ENCODE data around the gene SDC3. TPM values are rescaled to one million over a fixed set of nuclear protein-coding genes. Genes with fewer than 3 reads are reported as not detected.

The SDC3 gene
- total RNA-seq, 4 donors from 2014 or later: 4.3 to 23.5 (median 14.5) TPM

DNA sequence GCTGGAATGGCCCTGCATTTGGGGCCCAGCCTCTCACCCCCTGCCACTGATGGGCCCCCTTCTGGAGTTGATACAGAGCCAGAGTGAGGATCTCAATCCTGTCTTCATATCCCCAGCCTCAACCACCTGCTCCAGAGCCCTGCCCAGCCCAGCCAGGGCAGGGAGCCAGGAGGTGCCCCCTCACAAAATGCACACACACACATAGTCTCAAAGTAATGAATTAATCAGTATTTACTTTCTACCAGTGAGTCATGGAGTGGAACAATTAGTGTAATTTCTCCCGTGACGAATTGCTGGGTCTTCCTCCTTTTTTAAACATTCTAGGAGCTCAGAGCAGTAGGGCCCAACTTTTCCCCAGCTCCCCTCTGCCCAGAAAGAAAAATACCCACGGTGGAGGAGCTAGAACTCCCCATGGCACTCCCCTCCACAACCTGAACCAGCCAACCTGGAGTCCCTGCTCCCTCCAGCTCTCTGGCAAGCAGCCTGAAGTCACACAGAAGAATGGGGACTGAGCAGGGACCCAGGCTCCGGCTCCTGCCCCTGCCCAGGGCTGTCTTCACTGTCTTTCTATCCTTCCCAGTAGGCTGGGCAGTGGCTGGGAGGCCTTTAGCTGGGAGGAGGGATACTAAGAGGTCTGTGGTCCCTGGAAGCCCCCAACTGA lies 29.3 kb downstream of the SDC3 start:
- intact Hi-C loops (cut with DNase I; ENCODE audit: low total_unique reads): no loop called here
- 52 to 53% methylated on average over 4 of the region's 4 CpGs for WGBS, 2 donors
- no peak overlapping the region for H3K4me3 ChIP-seq (ENCODE audit: low read depth, poor library complexity, severe bottlenecking)
- TF ChIP-seq, protein P1, sequence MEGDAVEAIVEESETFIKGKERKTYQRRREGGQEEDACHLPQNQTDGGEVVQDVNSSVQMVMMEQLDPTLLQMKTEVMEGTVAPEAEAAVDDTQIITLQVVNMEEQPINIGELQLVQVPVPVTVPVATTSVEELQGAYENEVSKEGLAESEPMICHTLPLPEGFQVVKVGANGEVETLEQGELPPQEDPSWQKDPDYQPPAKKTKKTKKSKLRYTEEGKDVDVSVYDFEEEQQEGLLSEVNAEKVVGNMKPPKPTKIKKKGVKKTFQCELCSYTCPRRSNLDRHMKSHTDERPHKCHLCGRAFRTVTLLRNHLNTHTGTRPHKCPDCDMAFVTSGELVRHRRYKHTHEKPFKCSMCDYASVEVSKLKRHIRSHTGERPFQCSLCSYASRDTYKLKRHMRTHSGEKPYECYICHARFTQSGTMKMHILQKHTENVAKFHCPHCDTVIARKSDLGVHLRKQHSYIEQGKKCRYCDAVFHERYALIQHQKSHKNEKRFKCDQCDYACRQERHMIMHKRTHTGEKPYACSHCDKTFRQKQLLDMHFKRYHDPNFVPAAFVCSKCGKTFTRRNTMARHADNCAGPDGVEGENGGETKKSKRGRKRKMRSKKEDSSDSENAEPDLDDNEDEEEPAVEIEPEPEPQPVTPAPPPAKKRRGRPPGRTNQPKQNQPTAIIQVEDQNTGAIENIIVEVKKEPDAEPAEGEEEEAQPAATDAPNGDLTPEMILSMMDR (IDR thresholded peaks at IDR 0.05): no peak
- no peak for TF ChIP-seq POLR2A (IDR thresholded peaks at IDR 0.05)
- no peak for DNase-seq (ENCODE audit: low spot score in 2 of 2)

DNA sequence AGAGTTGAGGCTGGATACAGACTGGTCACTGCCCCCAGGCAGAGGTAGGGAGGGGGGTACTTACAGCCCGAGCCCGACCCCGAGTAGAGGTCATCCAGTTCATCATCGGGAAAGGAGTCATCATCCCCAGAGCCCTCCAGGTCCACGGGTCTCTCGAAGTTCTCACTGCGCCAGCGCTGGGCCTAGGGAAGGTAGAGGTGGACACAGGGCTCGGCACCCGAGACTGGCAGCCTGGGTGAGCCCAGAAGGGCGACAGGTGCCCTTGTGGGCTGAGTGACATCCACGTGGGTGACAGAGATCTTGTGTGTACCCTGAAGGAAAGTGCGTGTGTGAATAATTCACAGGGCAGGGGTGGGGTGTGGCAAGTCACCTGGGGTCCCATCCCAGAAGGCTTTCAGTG lies 30.0 kb downstream of the SDC3 start:
- WGBS, 2 donors: 90 to 94% methylated on average over 9 to 13 of the region's 13 CpGs
- no peak overlapping the region for H3K4me3 ChIP-seq (ENCODE audit: low read depth, poor library complexity, severe bottlenecking)
- intact Hi-C loops (cut with DNase I; ENCODE audit: low total_unique reads): no loop called here
- no peak for DNase-seq (ENCODE audit: low spot score in 2 of 2)
- no peak for TF ChIP-seq POLR2A (IDR thresholded peaks at IDR 0.05)
- TF ChIP-seq, protein P1 (IDR thresholded peaks at IDR 0.05): no peak

DNA sequence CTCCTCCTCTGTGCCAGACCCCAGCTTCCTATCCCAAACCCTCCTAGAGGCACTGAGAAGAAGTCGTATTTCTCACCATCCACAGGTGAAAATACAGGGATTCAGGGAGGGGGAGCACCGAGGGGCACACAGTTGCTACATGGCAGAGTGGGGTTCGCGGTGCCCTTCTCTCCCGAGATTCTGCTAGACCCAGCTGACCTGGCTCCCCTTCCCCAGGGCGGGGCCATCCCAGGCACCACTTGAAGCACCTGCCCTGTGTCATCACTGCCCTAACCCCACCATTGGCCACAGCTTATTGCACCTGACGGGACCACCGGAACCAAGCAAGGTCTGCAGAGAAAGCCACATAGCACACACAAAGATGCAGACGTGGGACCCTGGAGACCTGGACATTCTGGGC lies 30.5 kb downstream of the SDC3 start:
- H3K4me3 ChIP-seq (ENCODE audit: low read depth, poor library complexity, severe bottlenecking): no peak overlapping the region
- TF ChIP-seq, protein P1 (IDR thresholded peaks at IDR 0.05): no peak
- no peak for TF ChIP-seq POLR2A (IDR thresholded peaks at IDR 0.05)
- intact Hi-C loops (cut with DNase I; ENCODE audit: low total_unique reads): no loop called here
- DNase-seq (ENCODE audit: low spot score in 2 of 2): no peak
- 83 to 85% methylated on average over 9 of the region's 9 CpGs for whole genome bisulfite sequencing, 2 donors

DNA sequence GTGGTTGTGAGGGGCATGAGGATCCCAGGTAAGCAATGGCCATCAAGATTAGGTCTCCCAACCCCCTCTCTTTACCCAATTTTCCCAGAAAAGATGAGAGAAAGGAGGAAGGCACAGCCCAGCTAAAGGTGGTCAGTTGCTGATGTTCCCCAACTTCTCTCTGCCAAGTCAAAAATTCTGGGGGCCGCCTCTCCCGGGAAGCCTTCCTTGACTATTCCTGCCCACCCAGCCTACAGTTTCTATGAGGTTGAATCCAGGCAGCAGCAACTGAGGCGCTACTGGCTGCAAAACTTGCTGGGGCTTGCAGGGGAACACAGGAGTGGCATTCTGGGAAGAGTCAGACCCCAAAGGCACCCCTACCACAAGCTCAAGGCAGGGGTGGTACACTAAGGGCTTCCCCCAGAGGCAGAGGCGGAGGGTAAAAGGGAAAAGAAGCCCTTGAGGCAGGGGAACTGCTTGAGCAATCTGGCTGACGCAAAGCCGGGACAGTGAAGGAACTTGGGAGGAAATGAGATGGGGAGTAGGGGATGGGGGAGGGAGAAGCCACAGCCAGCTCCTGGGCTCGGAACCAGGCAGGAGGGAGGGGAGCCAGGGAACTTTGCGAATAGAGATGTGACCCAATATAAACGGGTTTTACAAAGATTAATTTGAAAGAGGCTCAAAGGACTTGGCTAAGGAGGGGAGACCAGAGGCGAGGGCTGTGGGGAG lies 31.2 kb downstream of the SDC3 start:
- intact Hi-C loops (cut with DNase I; ENCODE audit: low total_unique reads): no loop called here
- WGBS, 2 donors: 25 to 42% methylated on average over 10 of the region's 10 CpGs
- peak; percentile 57 to 91 for DNase-seq (ENCODE audit: low spot score in 2 of 2)
- no peak overlapping the region for H3K4me3 ChIP-seq (ENCODE audit: low read depth, poor library complexity, severe bottlenecking)
- TF ChIP-seq, protein P1 (IDR thresholded peaks at IDR 0.05): no peak
- no peak for TF ChIP-seq POLR2A (IDR thresholded peaks at IDR 0.05)

DNA sequence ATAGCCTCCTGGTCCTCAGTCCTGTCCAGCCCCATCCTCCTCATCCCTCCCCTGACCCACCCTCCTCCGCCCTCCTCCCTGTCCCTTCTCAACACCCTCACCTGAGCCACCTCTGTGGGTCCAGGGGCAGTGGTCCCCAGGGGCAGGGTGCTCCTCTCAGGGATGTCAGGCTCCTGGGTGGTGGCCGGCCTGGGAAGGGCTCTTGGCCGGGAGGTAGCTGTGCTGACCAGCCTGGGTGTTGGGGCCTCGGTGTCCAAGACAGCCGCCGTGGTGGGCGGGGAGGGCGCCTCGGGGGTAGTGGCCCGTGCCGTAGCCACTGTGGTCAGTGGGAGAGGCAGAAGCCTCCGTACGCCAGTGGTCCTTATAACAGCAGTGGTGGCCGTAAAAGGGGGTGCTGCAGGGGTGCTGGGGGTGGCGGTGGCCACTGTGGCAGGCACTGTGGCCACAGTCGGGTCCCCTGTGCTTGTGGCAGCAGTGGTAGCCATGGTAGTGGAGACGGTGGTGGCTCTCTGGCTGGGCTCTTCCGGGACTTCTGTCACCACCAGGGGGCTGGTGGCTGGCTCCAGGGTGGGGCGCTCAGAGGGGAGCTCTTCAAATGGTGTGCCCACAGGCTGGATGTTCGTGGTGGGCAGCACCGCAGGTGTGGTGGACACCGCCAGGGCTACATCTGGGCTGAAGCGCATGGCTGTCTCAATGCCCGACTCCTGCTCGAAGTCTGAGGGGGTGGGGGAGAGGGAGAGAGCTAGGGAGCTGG lies 31.9 kb downstream of the SDC3 start:
- intact Hi-C loops (cut with DNase I; ENCODE audit: low total_unique reads): no loop called here
- 93 to 97% methylated on average over 25 of the region's 25 CpGs for whole genome bisulfite sequencing, 2 donors
- no peak overlapping the region for H3K4me3 ChIP-seq (ENCODE audit: low read depth, poor library complexity, severe bottlenecking)
- TF ChIP-seq, protein P1 (IDR thresholded peaks at IDR 0.05): no peak
- TF ChIP-seq POLR2A (IDR thresholded peaks at IDR 0.05): no peak
- DNase-seq (ENCODE audit: low spot score in 2 of 2): no peak

All from lower leg skin (tissue), 4 donors.